C4-2B (cell line): Measurements from ENCODE around the gene PAX3.

Experiments used
- H3K27ac ChIP-seq: fragments of 450-650 bp; 2 replicates; pipeline ENCODE4 v1.5.1; 2017
- CTCF ChIP-seq: fragments of 450-650 bp; conservative IDR thresholded peaks from 2 replicates; pipeline ENCODE4 v1.5.1; 2017; ENCODE audit warnings: mild to moderate bottlenecking
- ZFX ChIP-seq: fragments of 450-650 bp; IDR thresholded peaks from 2 replicates; pipeline ENCODE4 v1.6.1; 2017

PAX3 gene

GRCh38 chr2:222300726-222301052 lies 1.9 kb upstream of the PAX3 start:
- no peak for TF ChIP-seq CTCF
- TF ChIP-seq ZFX: no peak
- H3K27ac ChIP-seq: no peak overlapping the region

GRCh38 chr2:222299906-222300725 lies 1.3 kb upstream of the PAX3 start:
- no peak overlapping the region for H3K27ac ChIP-seq
- TF ChIP-seq CTCF: no peak
- no peak for TF ChIP-seq ZFX

GRCh38 chr2:222298001-222298310 lies 842 bp downstream of the PAX3 start:
- TF ChIP-seq CTCF (no peak), ZFX (no peak)
- no peak overlapping the region for H3K27ac ChIP-seq

GRCh38 chr2:222297600-222297935 lies 1.2 kb downstream of the PAX3 start:
- TF ChIP-seq CTCF: no peak
- TF ChIP-seq ZFX: no peak
- H3K27ac ChIP-seq: no peak overlapping the region

GRCh38 chr2:222296911-222297599 lies 1.7 kb downstream of the PAX3 start:
- no peak for TF ChIP-seq CTCF
- TF ChIP-seq ZFX: no peak
- H3K27ac ChIP-seq: no peak overlapping the region

GRCh38 chr2:222296311-222296741 lies 2.5 kb downstream of the PAX3 start:
- no peak overlapping the region for H3K27ac ChIP-seq
- TF ChIP-seq CTCF (no peak), ZFX (no peak)

- H3K27ac ChIP-seq: no peak overlapping the region
- TF ChIP-seq CTCF (no peak), ZFX (no peak)
Observed at GRCh38 chr2:222295368-222296062, 3.3 kb downstream of the PAX3 start.
